WTC11 (cell line): ENCODE data around the gene CAPN15. TPM values are rescaled to one million over a fixed set of nuclear protein-coding genes. Genes with fewer than 3 reads are reported as not detected.

Source experiments
- ATAC-seq: fragments of 200-7000 bp; cut with Tn5 transposase; 2 replicates; pipeline ENCODE4 v1.10.0; 2021; ENCODE audit warnings: mild to moderate bottlenecking, moderate library complexity
- CTCF ChIA-PET: fragments of 300-600 bp; sonication (Branson Sonifier 250); formaldehyde crosslinking; loops from one replicate; lab custom pipeline; 2021; ENCODE audit warnings: antibody characterized with exemption; lab: Charles Lee
- POLR2A ChIA-PET: fragments of 350-600 bp; sonication (Branson Sonifier 250); formaldehyde crosslinking; loops from one replicate; lab custom pipeline; 2021; ENCODE audit warnings: antibody characterized with exemption; lab: Charles Lee
- DNase-seq: peaks from one replicate; pipeline ENCODE4 v3.0.0; 2021; ENCODE audit warnings: low spot score
- H3K27ac Mint-ChIP-seq: 2 replicates; pipeline ENCODE4 v1.8.0; 2021; ENCODE audit warnings: mixed read lengths
- H3K27me3 Mint-ChIP-seq: 2 replicates; pipeline ENCODE4 v1.8.0; 2021; ENCODE audit warnings: low read depth, mild to moderate bottlenecking, moderate library complexity, mixed read lengths
- H3K36me3 Mint-ChIP-seq: 2 replicates; pipeline ENCODE4 v1.8.0; 2021; ENCODE audit warnings: mixed read lengths
- H3K4me1 Mint-ChIP-seq: 2 replicates; pipeline ENCODE4 v1.8.0; 2022; ENCODE audit warnings: mixed read lengths
- H3K4me3 Mint-ChIP-seq: 2 replicates; pipeline ENCODE4 v1.8.0; 2021; ENCODE audit warnings: mild to moderate bottlenecking, moderate library complexity, mixed read lengths
- H3K9me3 Mint-ChIP-seq: 2 replicates; pipeline ENCODE4 v1.8.0; 2021; ENCODE audit warnings: mixed read lengths
- CBFB ChIP-seq: sonication (generic); formaldehyde crosslinking; IDR thresholded peaks from 2 replicates; pipeline ENCODE4 v1.8.1; 2022; ENCODE audit warnings: mild to moderate bottlenecking, low read depth, missing genetic modification reagents
- ELF4 ChIP-seq: sonication (generic); formaldehyde crosslinking; IDR thresholded peaks from 2 replicates; pipeline ENCODE4 v1.8.1; 2022; ENCODE audit warnings: low read depth, mild to moderate bottlenecking, moderate library complexity, missing genetic modification reagents
- ERG ChIP-seq: fragments of 250-450 bp; sonication (Bioruptor Pico); IDR thresholded peaks from 2 replicates; pipeline ENCODE4 v1.8.0; 2021; ENCODE audit warnings: mild to moderate bottlenecking
- FOXP4 ChIP-seq: sonication (generic); formaldehyde crosslinking; IDR thresholded peaks from 2 replicates; pipeline ENCODE4 v1.8.0; 2022; ENCODE audit warnings: mild to moderate bottlenecking, missing genetic modification reagents
- GABPB1 ChIP-seq: sonication (generic); formaldehyde crosslinking; IDR thresholded peaks from 2 replicates; pipeline ENCODE4 v1.8.1; 2023; ENCODE audit warnings: mild to moderate bottlenecking, missing genetic modification reagents
- HMGA2 ChIP-seq: fragments of 250-450 bp; sonication (Bioruptor Pico); IDR thresholded peaks from 2 replicates; pipeline ENCODE4 v1.4.0; 2021; ENCODE audit warnings: mild to moderate bottlenecking, moderate library complexity
- IRF2 ChIP-seq: sonication (generic); formaldehyde crosslinking; IDR thresholded peaks from 2 replicates; pipeline ENCODE4 v1.8.0; 2022; ENCODE audit warnings: low read depth, missing genetic modification reagents, borderline replicate concordance
- JAZF1 ChIP-seq: fragments of 250-450 bp; sonication (Bioruptor Pico); IDR thresholded peaks from 2 replicates; pipeline ENCODE4 v1.9.0; 2021; ENCODE audit warnings: moderate library complexity, mild to moderate bottlenecking, inconsistent platforms
- PRDM15 ChIP-seq: sonication (generic); formaldehyde crosslinking; IDR thresholded peaks from 2 replicates; pipeline ENCODE4 v1.8.0; 2022; ENCODE audit warnings: missing genetic modification reagents
- RELA ChIP-seq: sonication (generic); formaldehyde crosslinking; IDR thresholded peaks from 2 replicates; pipeline ENCODE4 v1.8.1; 2022; ENCODE audit warnings: missing genetic modification reagents, mild to moderate bottlenecking, borderline replicate concordance
- RORB ChIP-seq: fragments of 250-450 bp; sonication (Bioruptor Pico); IDR thresholded peaks from 2 replicates; pipeline ENCODE4 v1.9.0; 2021; ENCODE audit warnings: mild to moderate bottlenecking
- SMAD3 ChIP-seq: sonication (generic); formaldehyde crosslinking; IDR thresholded peaks from 2 replicates; pipeline ENCODE4 v1.8.0; 2022; ENCODE audit warnings: missing genetic modification reagents, mild to moderate bottlenecking, borderline replicate concordance
- SMAD4 ChIP-seq: sonication (generic); formaldehyde crosslinking; IDR thresholded peaks from 2 replicates; pipeline ENCODE4 v1.8.0; 2022; ENCODE audit warnings: mild to moderate bottlenecking, missing genetic modification reagents
- TEAD4 ChIP-seq: sonication (generic); formaldehyde crosslinking; IDR thresholded peaks from 2 replicates; pipeline ENCODE4 v1.8.0; 2022; ENCODE audit warnings: mild to moderate bottlenecking, missing genetic modification reagents
- ZBTB43 ChIP-seq: sonication (generic); formaldehyde crosslinking; IDR thresholded peaks from 2 replicates; pipeline ENCODE4 v1.8.1; 2023; ENCODE audit warnings: mild to moderate bottlenecking, missing genetic modification reagents
- ZNF281 ChIP-seq: sonication (generic); formaldehyde crosslinking; IDR thresholded peaks from 2 replicates; pipeline ENCODE4 v1.8.0; 2023; ENCODE audit warnings: mild to moderate bottlenecking, missing genetic modification reagents
- ZNF396 ChIP-seq: fragments of 250-450 bp; sonication (Bioruptor Pico); IDR thresholded peaks from 2 replicates; pipeline ENCODE4 v1.8.0; 2021; ENCODE audit warnings: mild to moderate bottlenecking, moderate library complexity, borderline replicate concordance
- ZNF425 ChIP-seq: fragments of 250-450 bp; sonication (Bioruptor Pico); conservative IDR thresholded peaks from 2 replicates; pipeline ENCODE4 v1.9.0; 2021; ENCODE audit warnings: mild to moderate bottlenecking
- ZSCAN18 ChIP-seq: fragments of 250-450 bp; sonication (Bioruptor Pico); IDR thresholded peaks from 2 replicates; pipeline ENCODE4 v2.1.2; 2022; ENCODE audit warnings: mild to moderate bottlenecking, moderate library complexity
- total RNA-seq: library from RNA; stranded (reverse); gene quantifications from 3 replicates; pipeline ENCODE4 v1.2.3, GENCODE V29; 2021

CAPN15 gene
- total RNA-seq, 1 experiment from 2014 or later: 110 TPM

- peaks cover 3% of the 10 kb centered on the region; the same call in 1 of the 2 replicates for H3K36me3 Mint-ChIP-seq
- no peak for TF ChIP-seq ERG (CRISPR knock-in tag)
- TF ChIP-seq HMGA2: no peak
- TF ChIP-seq CBFB (CRISPR knock-in tag): no peak
- no peak for TF ChIP-seq RELA (CRISPR knock-in tag)
- no peak for TF ChIP-seq FOXP4 (CRISPR knock-in tag)
- TF ChIP-seq ZNF396 (CRISPR knock-in tag): no peak
- no peak for TF ChIP-seq ZNF281 (CRISPR knock-in tag)
- TF ChIP-seq GABPB1 (CRISPR knock-in tag): no peak
- TF ChIP-seq TEAD4 (CRISPR knock-in tag): no peak
- no peak for TF ChIP-seq ZSCAN18 (CRISPR knock-in tag)
- no peak for TF ChIP-seq ELF4
- no peak for TF ChIP-seq SMAD4
- no peak for TF ChIP-seq JAZF1 (CRISPR knock-in tag)
- no peak for TF ChIP-seq PRDM15 (CRISPR knock-in tag)
- TF ChIP-seq RORB (CRISPR knock-in tag): no peak
- no peak for TF ChIP-seq SMAD3 (CRISPR knock-in tag)
- TF ChIP-seq IRF2 (CRISPR knock-in tag): no peak
- TF ChIP-seq ZBTB43 (CRISPR knock-in tag): no peak
- no peak for TF ChIP-seq ZNF425 (CRISPR knock-in tag)
- no peaks in the 10 kb centered on the region for H3K4me1 Mint-ChIP-seq
- POLR2A ChIA-PET: no interaction called here
- H3K9me3 Mint-ChIP-seq: no peaks in the 10 kb centered on the region
- CTCF ChIA-PET: interaction anchor here (1.1 to 1.2 kb wide), 2 partner anchors 10 to 13 kb away, joined by 3 read pairs; partner anchors contain the start of gene CAPN15
- DNase-seq (no peak), ATAC-seq (no peak)
- no peaks in the 10 kb centered on the region for H3K27me3 Mint-ChIP-seq
- H3K27ac Mint-ChIP-seq: no peak overlapping the region
- H3K4me3 Mint-ChIP-seq: no peak overlapping the region
Measured at GRCh38 chr16:536746-537145, 9.2 kb downstream of the CAPN15 start.
